ENCODE data around the gene WDR26.
"Not testable (repeated sequence)": the region's sequence is repeated elsewhere in the genome, so short reads cannot be mapped to it uniquely, and the experiment has no call there.

WDR26 gene

GRCh38 chr1:224343679-224344078 is 90.9 kb downstream of the WDR26 start:
- DNase-seq, result no peak

GRCh38 chr1:224340453-224341384 is 93.9 kb downstream of the WDR26 start:
- DNase-seq, result not testable (repeated sequence)

- no peak for DNase-seq
These were observed 95.1 kb downstream of the WDR26 start for GRCh38 chr1:224339442-224340033.

GRCh38 chr1:224338150-224338838 is 96.3 kb downstream of the WDR26 start:
- DNase-seq, result no peak
